ENCODE data around the gene GTF3C2. TPM values are rescaled to one million over a fixed set of nuclear protein-coding genes. Genes with fewer than 3 reads are reported as not detected.

Gene GTF3C2
- total and polyA plus RNA-seq, 9 of the 15 experiments (the other 6 are each of a cell fraction or from before 2014, with no cell fraction given), result 35.5 to 96.8 (median 53.0) TPM

DNA sequence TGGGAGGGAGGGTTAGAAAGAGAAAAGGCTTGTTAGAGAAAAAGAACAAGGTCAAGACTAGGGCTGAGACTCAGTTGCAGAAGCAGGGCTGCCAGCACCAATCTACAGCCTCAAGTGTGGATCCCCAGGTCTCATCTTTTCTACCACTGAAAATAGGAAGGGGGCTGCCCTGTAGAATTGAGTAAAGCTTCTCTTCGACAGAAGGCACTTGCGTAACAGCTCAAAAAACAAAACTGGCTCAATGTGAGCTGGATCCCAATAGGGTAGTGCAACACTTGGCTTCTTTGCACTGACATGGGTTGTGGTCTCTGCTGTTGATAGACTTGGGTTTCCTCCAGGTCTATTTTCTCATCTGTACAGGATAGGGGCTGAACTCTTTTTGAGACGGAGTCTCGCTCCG is 31.8 kb downstream of the GTF3C2 start:
- BruUV-seq (replicated peaks), result no TSS peak
- Histone ChIP-seq H3K4me1 (replicated peaks in 1 of 2; ENCODE audit: control insufficient read depth in 2 of 2, insufficient read depth in 2 of 2, low read length in 2 of 2) (peaks cover 8 to 21% of the 10 kb centered on the region in 2 experiments; a peak in 4 of 5 replicates), H3K9ac (ENCODE audit: insufficient read depth in 1 of 2, low read depth in 2 of 2, low read length in 2 of 2) (peak overlapping the region in 1 of 2 experiments; percentile 15; a peak in 1 of 4 replicates), H2AFZ (ENCODE audit: low read depth, low read length) (no peak overlapping the region), H3K9me3 (replicated peaks; ENCODE audit: control insufficient read depth, insufficient read depth, low read depth, low read length) (no peaks in the 10 kb centered on the region), H3K9me1 (ENCODE audit: control insufficient read depth, insufficient read depth, low read length) (no peaks in the 10 kb centered on the region), H4K20me1 (replicated peaks; ENCODE audit: control insufficient read depth, insufficient read depth, low read length) (no peaks in the 10 kb centered on the region), H3K4me3 (no peak overlapping the region), H3K4me2 (ENCODE audit: insufficient read depth, low read length) (no peak overlapping the region), H3K27ac (ENCODE audit: extremely low read depth, low read depth, low read length) (no peak overlapping the region), H3K36me3 (ENCODE audit: control insufficient read depth, insufficient read depth, low read length) (peaks cover 46% of the 10 kb centered on the region), H3K79me2 (ENCODE audit: control insufficient read depth, insufficient read depth, low read length) (peaks cover 32% of the 10 kb centered on the region), H3K27me3 (ENCODE audit: control insufficient read depth in 2 of 2, insufficient read depth in 2 of 2, low read length in 2 of 2) (no peaks in the 10 kb centered on the region)
- WGBS (ENCODE audit: insufficient coverage, low coverage, missing lambda C conversion rate), result 89% methylated on average over 5 of the region's 5 CpGs
- ATAC-seq (no peak), FAIRE-seq (no peak), DNase-seq (ENCODE audit: extremely low read depth in 1 of 4, low spot score in 3 of 4) (no peak)
- POLR2A ChIA-PET, result interaction anchor here (0.6 to 2.8 kb wide), 5 partner anchors 8 to 77 kb away, joined by 3 to 14 read pairs (median 4); no protein-coding TSS in a partner anchor
- in situ Hi-C loops (cut with MboI) (no loop called here), intact Hi-C loops (cut with micrococcal nuclease) (no loop called here)
- TF ChIP-seq, protein P1, sequence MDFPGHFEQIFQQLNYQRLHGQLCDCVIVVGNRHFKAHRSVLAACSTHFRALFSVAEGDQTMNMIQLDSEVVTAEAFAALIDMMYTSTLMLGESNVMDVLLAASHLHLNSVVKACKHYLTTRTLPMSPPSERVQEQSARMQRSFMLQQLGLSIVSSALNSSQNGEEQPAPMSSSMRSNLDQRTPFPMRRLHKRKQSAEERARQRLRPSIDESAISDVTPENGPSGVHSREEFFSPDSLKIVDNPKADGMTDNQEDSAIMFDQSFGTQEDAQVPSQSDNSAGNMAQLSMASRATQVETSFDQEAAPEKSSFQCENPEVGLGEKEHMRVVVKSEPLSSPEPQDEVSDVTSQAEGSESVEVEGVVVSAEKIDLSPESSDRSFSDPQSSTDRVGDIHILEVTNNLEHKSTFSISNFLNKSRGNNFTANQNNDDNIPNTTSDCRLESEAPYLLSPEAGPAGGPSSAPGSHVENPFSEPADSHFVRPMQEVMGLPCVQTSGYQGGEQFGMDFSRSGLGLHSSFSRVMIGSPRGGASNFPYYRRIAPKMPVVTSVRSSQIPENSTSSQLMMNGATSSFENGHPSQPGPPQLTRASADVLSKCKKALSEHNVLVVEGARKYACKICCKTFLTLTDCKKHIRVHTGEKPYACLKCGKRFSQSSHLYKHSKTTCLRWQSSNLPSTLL (IDR thresholded peaks at IDR 0.05), result no peak
- TF ChIP-seq CEBPB (tag; IDR thresholded peaks at IDR 0.05) (peak; percentile 35; the same call in 1 of the 2 replicates), ZNF197 (CRISPR knock-in tag; IDR thresholded peaks at IDR 0.05; ENCODE audit: low read depth) (no peak), POLR2A (conservative IDR thresholded peaks at IDR 0.05) (0 out of 2 replicates have a peak, but pooled peaks have one; percentile 25), HDAC3 (IDR thresholded peaks at IDR 0.05; ENCODE audit: borderline replicate concordance, partially characterized antibody) (no peak)
- CTCF ChIA-PET (ENCODE audit: low intra/inter-chr PET ratio), result no interaction called here
